ENCODE measurements around the gene CDKN2B-AS1. TPM values are rescaled to one million over a fixed set of nuclear protein-coding genes. Genes with fewer than 3 reads are reported as not detected.

Gene CDKN2B-AS1
- total RNA-seq, 1 donor from 2014 or later: not detected

GRCh38 chr9:22159586-22159985, 165.0 kb downstream of the CDKN2B-AS1 start:
- no peak overlapping the region for H2AFZ ChIP-seq (replicated peaks)
- no peaks in the 10 kb centered on the region for H3K9me3 Mint-ChIP-seq
- no peak overlapping the region for H3K4me2 ChIP-seq
- no peak overlapping the region for H3K27ac ChIP-seq
- H3K9me3 ChIP-seq (ENCODE audit: low read depth): no peaks in the 10 kb centered on the region
- H3K27me3 Mint-ChIP-seq (ENCODE audit: insufficient read depth, low read depth): no peaks in the 10 kb centered on the region
- no peaks in the 10 kb centered on the region for H3F3A ChIP-seq (ENCODE audit: low read depth)
- H3K4me1 Mint-ChIP-seq: no peaks in the 10 kb centered on the region
- H3K27ac Mint-ChIP-seq: no peak overlapping the region
- no peaks in the 10 kb centered on the region for H3K4me1 ChIP-seq
- H3K79me2 ChIP-seq (ENCODE audit: low read depth): no peaks in the 10 kb centered on the region
- DNase-seq (ENCODE audit: low spot score): no peak
- H3K36me3 Mint-ChIP-seq: no peaks in the 10 kb centered on the region
- H3K27me3 ChIP-seq: no peaks in the 10 kb centered on the region
- no peak overlapping the region for H3K9ac ChIP-seq
- no peak overlapping the region for H3K4me3 ChIP-seq
- H3K4me3 Mint-ChIP-seq: no peak overlapping the region
- TF ChIP-seq EZH2phosphoT487 (IDR thresholded peaks at IDR 0.05) (no peak), CTCF (IDR thresholded peaks at IDR 0.05) (no peak), EZH2 (IDR thresholded peaks at IDR 0.05) (no peak)
- no peaks in the 10 kb centered on the region for H3K36me3 ChIP-seq
- no peaks in the 10 kb centered on the region for H4K20me1 ChIP-seq (ENCODE audit: low read depth)

- H3K79me2 ChIP-seq (ENCODE audit: low read depth): no peaks in the 10 kb centered on the region
- no peak overlapping the region for H3K4me2 ChIP-seq
Observed at GRCh38 chr9:22160221-22160620, 165.6 kb downstream of the CDKN2B-AS1 start.

GRCh38 chr9:22165144-22165543, 170.6 kb downstream of the CDKN2B-AS1 start:
- Histone ChIP-seq H4K20me1 (ENCODE audit: low read depth) (no peaks in the 10 kb centered on the region), H3K27me3 (no peaks in the 10 kb centered on the region), H3K27ac (no peak overlapping the region), H3K9ac (no peak overlapping the region), H3K4me3 (no peak overlapping the region), H3K9me3 (ENCODE audit: low read depth) (no peaks in the 10 kb centered on the region), H3K4me1 (no peaks in the 10 kb centered on the region), H3K79me2 (ENCODE audit: low read depth) (no peaks in the 10 kb centered on the region), H2AFZ (replicated peaks) (peak overlapping the region; percentile 53), H3K36me3 (no peaks in the 10 kb centered on the region), H3F3A (ENCODE audit: low read depth) (no peaks in the 10 kb centered on the region), H3K4me2 (no peak overlapping the region)
- no peaks in the 10 kb centered on the region for H3K27me3 Mint-ChIP-seq (ENCODE audit: insufficient read depth, low read depth)
- H3K9me3 Mint-ChIP-seq: no peaks in the 10 kb centered on the region
- no peak overlapping the region for H3K4me3 Mint-ChIP-seq
- H3K4me1 Mint-ChIP-seq: peaks cover 7% of the 10 kb centered on the region
- no peak for DNase-seq (ENCODE audit: low spot score)
- no peak overlapping the region for H3K27ac Mint-ChIP-seq
- H3K36me3 Mint-ChIP-seq: no peaks in the 10 kb centered on the region
- TF ChIP-seq EZH2 (IDR thresholded peaks at IDR 0.05) (no peak), CTCF (IDR thresholded peaks at IDR 0.05) (no peak), EZH2phosphoT487 (IDR thresholded peaks at IDR 0.05) (no peak)

More at GRCh38 chr9:22160221-22160620, 165.6 kb downstream of the CDKN2B-AS1 start:
- Histone ChIP-seq H4K20me1 (ENCODE audit: low read depth) (no peaks in the 10 kb centered on the region), H3F3A (ENCODE audit: low read depth) (no peaks in the 10 kb centered on the region), H3K36me3 (no peaks in the 10 kb centered on the region), H3K27me3 (no peaks in the 10 kb centered on the region), H3K9me3 (ENCODE audit: low read depth) (no peaks in the 10 kb centered on the region), H2AFZ (replicated peaks) (no peak overlapping the region), H3K4me1 (no peaks in the 10 kb centered on the region), H3K4me3 (no peak overlapping the region), H3K27ac (no peak overlapping the region), H3K9ac (no peak overlapping the region)
- Mint-ChIP-seq H3K4me3 (no peak overlapping the region), H3K4me1 (peaks cover 5% of the 10 kb centered on the region), H3K27me3 (ENCODE audit: insufficient read depth, low read depth) (no peaks in the 10 kb centered on the region), H3K27ac (no peak overlapping the region), H3K36me3 (no peaks in the 10 kb centered on the region), H3K9me3 (no peaks in the 10 kb centered on the region)
- no peak for DNase-seq (ENCODE audit: low spot score)
- TF ChIP-seq EZH2 (IDR thresholded peaks at IDR 0.05) (no peak), CTCF (IDR thresholded peaks at IDR 0.05) (no peak), EZH2phosphoT487 (IDR thresholded peaks at IDR 0.05) (no peak)

Data from neural progenitor cell (in vitro differentiated cells).